HG03095 (cell line): ENCODE measurements around the gene OGFRL1.
"Not testable (repeated sequence)": the region's sequence is repeated elsewhere in the genome, so short reads cannot be mapped to it uniquely, and the experiment has no call there.

ENCODE experiments used
- ATAC-seq: cut with Tn5 transposase; IDR thresholded peaks from one replicate; pipeline ENCODE4 v1.9.1; 2021; ENCODE audit warnings: moderate library complexity; ENCODE audit not compliant: unreplicated experiment

OGFRL1 gene

DNA sequence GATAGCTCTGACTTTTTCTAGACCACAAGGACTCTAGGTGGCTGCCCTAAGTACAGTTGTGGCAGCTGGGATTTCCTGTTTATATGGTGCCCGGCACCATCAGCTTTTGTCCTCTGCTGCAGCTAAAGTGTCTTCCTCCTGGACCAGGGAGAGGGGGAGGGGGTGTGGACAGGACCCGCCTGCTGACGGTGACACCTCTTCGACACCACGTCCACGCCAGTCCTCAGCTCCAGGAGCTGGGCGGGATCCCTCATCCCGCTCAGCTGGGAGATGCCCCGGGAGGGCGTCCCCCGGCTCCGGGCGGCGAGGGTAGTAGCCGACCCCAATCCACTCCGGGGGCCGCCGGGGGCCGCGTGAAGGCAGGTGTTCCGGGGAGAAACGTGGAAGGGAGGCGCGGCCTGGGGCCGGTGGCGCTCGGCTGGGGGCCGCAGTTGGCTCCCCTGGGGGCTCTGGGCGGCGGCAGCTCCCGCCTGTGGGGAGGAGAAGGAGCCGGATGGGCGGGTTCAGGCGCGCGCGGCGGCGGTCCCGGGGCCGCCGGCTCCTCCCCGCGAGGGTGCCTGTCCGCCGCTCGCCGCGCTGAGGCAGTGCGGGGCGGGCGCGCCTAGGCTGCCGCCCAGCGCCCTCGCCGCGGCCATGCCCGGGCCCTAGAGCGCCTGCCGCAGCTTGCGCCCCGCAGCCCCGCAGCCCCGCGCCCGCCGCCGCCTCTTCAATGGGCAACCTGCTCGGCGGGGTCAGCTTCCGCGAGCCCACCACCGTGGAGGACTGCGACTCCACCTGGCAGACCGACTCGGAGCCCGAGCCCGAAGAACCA lies at the start of gene OGFRL1:
TSS of gene OGFRL1 (plus strand) at position 584 of the 811 bp plus-strand sequence. CDS start at position 710, 126 bp downstream.
- ATAC-seq, result peak; percentile 87

DNA sequence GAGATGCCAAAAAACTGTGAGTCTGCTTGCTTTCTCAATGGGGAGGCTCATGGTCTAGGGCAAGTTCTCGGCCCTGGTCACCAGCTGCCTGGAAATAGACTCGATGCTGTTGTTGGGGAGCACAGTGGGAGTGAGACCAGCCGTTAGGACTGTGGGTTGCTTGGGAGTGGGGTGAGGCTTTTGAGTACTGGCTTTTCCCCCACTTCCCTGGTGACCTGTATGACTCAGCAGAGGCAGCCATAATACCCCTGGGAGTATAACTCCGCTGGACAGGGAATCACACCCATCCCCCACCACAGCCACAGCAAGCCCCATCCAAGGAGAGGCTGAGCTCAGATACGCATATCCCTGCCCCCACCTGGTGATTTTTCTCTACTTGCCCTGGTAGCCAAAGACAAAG lies 48.9 kb upstream of the OGFRL1 start:
- ATAC-seq, result no peak

DNA sequence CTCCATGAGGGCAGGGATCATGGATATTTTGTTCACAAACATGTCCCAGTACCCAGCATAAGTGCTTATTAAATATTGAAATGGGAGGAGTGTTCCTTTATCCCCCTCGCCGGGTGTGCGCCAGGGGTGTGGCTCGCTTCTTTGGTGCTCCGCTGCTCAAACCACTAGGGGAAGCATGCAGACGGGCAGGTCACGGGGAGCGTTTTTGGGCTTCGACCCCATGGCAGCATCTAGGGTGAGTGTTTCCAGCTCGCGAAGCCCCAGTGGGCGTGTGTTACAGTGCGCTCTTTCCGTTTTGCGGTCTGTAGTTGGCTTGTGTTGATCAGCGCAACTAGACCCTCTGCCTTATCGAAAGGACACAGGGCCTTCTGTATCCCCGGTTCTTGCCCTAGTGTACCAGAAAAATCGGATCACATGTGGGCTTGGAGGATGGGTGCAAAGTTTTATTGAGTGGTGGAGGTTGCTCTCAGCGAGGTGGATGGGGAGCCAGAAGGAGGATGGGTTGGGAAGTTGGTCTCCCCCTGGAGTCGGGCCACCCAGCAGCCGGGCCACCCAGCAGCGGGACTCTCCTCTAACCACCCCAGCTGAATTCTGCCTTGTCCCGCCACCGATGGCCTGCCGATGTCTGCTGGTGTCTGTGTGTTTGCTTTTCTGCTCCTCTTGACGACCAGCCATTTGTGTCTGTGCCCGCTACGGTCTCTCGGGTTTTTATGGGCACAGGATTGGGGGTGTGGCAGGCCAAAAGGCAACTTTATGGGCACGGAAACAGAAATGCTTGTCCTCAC lies 43.2 kb upstream of the OGFRL1 start:
- ATAC-seq, result no peak

DNA sequence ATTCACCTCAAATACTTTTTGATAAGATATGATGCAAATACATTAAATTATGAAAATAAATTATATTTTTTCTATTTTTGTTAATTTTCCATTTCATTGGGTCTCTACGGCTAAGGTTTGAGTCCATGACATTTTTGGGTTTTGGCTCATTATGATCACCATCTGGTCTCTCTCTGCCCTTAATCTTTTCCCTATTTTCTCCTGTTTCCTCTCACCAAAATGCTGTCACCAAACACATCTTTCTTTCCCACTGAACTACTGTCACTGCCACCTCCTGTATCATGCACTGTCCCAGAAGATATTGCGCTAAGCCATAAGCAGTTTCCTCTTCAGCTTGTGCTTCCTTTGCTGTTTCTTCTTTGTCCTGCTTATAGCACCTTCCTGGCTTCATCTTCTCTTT lies 42.0 kb upstream of the OGFRL1 start:
- ATAC-seq, result no peak

DNA sequence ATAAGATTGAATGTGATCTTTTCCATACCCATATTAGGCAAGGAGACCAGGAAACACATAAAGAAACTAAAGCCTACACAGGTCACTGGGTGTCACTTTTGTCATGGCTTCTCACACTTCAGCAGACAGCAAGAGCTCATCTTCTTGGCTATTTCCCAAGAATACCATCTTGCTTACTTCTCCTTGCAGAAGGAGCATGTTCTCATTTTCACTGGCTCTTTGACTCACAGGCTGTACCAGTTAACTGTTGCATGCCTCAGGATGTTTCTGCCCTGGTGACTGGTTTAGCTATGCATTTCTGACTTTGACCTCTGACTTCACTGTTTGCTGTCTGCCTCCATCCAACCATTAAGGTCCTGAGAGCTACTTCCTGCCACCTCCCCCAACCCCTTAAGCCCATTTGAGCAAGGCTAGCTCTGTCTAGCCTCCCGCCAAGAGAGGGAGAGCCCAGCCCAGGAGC lies 40.3 kb upstream of the OGFRL1 start:
- ATAC-seq, result peak; percentile 67

DNA sequence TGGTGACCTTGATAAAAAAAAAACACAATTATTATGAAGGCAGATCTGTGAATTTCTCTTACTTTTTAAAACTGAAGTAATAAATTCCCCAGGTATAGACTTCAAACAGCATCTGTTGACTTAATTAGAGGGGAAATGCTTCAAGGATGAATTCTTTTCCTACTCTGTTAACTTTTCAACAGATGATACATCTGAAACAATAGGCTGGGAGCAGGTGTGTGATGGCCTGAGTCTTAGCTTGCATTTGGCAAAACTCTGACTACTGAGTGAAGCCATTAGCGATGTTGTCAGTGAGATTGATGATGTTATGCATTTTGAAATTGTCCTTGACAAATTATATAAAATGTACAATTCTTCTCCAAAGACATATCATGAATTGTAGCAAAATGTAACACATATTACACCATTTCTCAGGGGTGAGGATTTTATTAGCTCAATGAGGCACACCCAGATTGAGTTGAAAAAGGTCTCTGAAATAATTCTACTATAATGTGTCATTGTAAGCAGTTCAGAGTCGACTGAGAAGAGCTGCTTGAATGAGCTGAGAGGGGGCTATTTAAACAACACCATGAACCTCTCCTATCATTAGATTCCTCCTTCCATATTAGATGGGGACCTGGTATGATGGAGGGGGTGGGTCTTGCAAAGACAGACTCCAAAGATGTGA lies 39.6 kb upstream of the OGFRL1 start:
- no peak for ATAC-seq

DNA sequence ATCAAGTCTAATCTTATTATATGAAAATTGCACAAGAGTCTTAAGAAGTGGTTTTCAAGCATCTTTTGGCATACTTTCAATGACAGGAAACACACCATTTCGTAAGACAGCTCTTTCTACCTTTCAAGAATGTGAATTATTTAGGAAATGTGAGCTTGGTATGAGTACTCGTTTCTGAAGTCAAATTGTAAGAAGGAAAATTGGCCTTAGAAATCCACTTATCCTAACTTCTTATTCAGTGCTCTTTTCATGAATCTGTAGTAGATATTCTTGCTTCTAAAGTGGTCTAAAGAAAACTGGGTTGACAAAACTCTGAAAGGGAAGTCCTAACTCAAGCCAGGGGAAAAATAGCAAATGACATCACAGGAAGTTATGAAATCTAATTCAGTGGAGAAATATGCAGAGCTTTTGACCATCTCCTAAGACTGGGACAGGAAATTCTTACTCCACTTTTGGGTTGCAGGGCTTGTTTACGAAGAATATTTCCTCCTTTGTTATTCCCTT lies 38.5 kb upstream of the OGFRL1 start:
- no peak for ATAC-seq

DNA sequence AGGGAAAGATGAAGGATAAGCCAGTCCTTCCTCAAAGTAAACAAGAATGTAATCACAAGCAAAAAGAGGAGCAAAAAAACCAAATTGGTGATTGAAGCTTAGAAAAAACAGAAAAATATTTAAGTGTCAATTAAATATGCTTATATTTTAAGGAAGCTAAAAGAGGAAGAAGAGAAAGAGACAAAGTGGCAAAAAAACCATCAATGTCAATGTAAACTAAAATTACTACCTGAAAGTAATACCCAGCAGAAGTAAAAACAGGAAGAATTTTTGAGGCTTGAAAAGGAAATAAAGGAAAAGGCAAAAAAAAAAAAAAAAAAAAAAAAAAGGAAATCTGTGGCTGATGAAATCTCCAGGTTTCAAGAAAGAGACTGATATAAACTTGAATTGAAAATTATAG lies 36.2 kb upstream of the OGFRL1 start:
- ATAC-seq, result no peak

DNA sequence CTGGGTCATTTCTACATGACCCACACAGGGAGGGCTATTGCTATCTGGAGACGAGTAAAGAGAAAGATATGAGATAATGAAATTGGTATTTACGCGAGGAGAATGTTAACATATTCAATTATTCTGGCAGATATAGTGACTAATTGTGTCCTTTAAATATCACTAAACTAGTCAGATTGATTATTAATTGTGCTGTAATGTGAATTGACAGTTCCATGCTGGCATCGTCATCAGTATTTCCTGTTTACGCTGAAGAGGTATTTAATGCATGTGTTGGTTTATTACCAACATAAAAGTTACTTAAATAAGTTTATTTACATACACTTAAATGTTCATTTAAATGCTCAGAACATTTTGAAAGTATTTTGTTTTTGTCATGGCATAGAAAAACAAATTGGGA lies 35.7 kb upstream of the OGFRL1 start:
- no peak for ATAC-seq

DNA sequence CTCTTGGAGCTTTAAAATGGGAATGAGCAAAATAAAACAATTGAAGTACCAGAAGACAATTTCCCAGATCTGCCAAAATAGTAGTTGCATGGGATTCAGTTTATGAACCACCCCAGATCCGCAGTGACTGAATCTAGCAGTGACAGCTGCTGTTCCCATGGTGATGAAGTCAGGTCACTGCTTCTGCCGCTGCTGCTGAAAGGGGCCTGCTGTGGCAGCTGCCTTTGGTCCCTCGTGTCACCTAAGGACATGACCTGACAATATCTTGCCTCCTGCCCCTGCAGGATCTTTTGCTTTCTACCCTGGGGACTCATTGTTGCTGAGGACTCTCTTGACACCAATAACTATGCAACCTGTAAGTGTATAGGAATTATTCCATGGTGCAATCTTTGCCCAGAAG lies 34.3 kb upstream of the OGFRL1 start:
- ATAC-seq, result no peak

DNA sequence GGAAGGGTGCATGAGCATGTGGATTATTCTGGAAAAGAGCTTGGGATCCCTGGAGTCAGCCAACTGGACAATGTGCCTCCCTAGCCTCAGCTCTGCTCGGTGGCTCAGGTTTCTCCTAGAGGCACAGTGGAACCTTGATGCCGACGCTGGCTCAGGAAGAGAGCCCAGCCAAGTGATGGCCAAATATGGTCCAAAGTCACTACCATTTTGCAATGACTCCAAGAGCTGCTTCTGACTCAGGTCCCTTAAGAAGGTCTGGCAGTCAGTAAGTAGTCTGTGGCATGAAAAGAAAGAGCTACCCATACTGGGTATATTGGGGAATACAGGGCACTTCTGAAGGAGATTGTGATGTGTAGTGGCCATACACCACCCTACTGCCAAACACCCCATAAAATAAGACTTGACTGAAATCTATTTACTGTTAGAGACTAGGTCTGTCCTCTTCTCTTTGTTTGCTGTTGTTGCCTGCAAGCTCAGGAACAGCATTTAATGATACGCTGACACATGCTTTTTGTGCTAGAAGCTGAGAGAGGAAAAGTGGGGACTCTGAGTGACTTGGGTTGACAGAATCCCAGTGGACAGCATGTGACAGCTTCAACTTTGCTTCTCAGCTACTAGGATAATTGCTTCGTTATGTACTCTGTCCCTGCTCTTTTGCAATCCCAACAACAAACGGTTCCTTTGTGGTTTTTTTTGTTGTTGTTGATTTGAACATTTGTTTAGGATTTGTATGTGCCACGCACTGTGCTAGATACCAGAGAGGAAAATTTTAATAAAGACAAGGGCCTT lies 30.3 kb upstream of the OGFRL1 start:
- no peak for ATAC-seq

DNA sequence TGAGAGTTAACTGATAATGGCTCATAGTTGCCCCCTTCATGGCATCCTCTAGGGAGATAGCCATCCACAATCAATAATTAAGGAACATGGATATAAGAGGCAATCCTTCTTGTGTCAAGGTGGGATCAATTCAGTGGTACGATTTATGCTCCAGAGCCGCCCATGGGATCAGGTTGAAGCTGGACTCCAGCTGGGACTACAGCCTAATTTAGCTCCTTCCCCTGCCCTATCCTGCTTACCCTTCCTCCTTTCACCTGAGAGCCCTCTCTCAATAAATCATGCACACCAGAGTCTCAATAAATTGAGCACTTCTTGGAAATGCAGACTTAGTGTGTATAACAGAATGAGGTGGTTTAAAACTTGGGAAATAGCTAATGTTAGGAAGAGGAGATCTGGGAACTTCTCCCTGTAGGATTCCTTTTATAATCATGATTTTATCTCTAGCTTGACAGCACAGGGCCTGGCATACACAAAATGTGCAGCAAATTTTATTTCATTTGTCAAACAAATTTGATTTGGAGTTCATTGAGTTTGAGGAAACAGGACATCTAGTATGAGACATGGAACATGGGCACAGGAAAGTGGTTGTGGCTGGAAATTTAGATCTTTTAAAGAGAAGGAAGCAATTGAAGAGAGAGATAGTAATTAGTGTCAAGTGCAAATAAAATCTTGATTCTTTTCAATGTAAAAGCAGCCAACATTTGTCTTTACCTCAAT lies 28.6 kb upstream of the OGFRL1 start:
- no peak for ATAC-seq

DNA sequence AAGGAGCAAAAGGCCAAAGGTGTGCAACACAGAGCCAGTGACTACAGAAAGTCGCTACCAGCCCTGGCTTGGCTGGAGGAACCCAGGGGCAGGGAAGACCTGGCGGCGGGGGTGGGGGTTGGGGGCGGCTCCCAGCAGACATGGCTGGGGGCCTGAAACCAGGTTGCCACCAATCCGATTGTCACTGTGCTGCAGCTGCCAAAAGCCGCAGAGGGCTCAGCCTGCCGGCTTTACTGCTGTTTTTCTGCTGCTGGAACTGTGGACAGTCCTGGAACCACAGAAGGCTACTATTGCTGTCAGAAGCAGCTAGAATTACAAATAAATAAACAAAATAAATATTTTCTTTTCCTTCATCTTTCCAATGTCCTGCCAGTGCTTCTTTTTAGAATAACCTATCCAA lies 25.7 kb upstream of the OGFRL1 start:
- no peak for ATAC-seq

DNA sequence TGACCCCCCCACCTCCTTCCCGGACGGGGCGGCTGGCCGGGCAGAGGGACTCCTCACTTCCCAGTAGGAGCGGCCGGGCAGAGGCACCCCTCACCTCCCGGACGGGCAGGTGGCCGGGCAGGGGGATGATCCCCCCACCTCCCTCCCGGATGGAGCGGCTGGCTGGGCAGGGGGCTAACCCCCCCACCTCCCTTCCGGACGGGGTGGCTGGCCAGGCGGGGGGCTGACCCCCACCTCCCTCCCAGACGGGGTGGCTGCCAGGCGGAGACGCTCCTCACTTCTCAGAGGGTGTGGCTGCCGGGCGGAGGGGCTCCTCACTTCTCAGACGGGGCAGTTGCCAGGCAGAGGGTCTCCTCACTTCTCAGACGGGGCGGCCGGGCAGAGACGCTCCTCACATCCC lies 22.2 kb upstream of the OGFRL1 start:
- not testable (repeated sequence) for ATAC-seq

DNA sequence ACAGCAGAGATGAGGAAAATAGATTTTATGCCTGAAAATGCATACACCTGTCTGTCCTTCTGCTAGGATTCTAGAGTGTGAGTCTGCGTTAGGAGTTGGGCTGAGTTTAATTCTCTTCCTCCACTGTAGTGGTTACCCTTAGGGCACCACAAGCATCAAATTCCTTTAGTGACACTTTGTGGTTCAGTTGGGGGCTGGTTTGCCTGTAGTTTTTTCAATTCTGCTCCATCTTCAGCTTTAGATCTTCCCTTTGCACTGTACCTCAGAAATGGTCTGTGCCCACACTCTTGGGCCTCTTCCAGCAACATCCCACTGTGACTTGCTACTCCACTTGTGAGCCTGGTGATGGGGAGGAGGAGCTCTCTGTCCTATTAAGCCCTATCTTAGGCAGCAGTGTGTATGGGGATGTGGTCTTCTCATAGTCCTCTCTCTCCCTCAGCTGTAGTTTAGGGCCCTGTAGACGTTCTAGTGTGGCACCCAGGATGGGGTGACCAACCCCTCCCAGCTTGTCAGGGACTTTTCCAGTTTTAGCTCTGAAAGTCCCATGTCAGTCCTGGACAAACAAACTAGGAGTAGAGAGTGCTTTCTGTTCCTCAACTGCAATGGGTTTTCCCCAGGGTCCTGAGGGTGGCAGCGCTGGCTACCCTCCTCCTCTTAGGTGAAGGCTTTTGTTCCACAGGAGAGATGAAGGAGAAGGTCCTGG lies 19.7 kb upstream of the OGFRL1 start:
- ATAC-seq, result peak; percentile 70

DNA sequence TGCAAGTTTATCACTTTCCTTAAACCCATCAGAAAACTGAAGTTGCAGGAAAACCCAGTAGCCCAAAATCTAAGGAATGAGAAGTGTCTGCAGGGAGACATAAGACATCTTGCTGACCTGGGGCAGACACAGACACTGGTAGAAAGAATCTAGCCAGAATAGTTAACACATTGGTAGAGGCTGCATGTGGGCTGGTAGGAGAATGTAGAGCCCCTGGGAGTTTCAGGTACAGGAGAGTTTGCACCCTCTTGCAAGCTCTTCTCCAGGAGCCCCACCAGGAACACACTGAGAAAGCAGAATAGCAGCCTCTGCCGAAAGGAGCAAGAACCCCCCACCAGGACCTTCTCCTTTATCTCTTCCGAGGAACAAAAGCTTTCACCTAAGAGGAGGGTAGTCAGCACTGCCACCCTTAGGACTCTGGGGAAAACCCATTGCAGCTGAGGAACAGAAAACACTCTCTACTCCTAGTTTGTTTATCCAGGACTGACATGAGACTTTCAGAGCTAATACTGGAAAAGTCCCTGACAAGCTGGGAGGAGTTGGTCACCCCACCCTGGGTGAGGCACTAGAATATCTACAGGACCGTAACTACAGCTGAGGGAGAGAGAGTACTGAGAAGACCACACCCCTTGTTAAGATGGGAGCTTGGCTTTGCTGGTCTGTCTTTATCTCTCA lies 10.5 kb upstream of the OGFRL1 start:
- peak; percentile 54 for ATAC-seq

DNA sequence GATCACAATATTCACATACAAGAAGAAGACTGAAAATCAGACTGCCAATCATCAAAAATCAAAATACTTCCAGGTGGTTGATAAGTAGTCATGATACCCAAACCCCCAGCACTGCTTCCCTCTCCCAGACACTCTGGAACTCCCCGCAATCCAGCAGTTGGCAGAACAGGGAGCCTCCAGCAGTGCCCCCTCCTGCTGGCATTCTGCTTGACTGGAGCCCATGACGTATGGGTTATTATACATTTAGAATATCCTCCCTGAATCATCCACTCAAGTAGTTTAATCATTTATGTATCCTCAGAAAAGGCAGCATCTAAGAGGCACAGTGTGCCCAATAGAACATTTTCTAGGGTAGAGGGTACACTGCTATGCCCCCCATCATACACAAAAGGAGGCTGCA lies 9.3 kb upstream of the OGFRL1 start:
- no peak for ATAC-seq

DNA sequence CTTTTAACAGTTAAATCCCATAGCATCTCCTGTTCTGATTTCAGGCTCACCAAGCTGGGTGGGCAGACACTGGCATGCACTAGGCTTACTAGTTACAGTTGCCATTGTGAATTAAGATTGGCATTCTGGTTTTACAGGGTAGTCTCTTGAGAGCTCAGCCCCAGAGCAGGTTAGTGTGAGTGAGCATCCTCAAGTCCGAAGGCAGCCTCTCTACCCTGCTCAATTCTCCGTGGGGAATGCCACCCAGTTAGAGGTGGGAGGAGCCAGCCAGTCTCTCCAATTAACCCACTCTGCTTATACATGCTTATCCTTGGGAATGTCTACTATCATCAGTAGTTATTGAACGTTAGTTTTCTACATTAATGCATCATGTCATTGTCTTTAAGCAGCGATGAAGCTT lies 8.9 kb upstream of the OGFRL1 start:
- no peak for ATAC-seq

DNA sequence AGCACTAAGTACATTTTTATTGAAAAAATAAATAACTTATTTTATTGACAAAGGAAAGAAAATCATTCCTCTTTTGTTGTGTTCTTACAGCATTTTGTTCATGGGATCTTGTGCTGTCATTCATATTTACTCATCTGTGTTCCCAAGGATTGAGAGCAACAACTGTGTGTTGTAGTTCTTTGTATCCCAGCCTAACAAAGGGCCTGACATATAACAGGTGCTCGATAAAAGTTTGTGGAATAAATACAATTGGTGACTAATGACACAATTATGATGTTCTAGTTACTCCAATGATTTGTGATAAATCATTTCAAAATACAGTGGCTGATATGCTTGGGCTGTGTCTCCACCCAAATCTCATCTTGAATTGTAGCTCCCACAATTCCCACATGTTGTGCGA lies 7.9 kb upstream of the OGFRL1 start:
- no peak for ATAC-seq
